Right atrium auricular region (tissue), 2 donors: ENCODE data around the gene ACTL8. TPM values are rescaled to one million over a fixed set of nuclear protein-coding genes. Genes with fewer than 3 reads are reported as not detected.

Experiments used
- DNase-seq: peaks from one replicate; pipeline ENCODE4 v3.0.0-alpha.2; 2019; ENCODE audit warnings: low spot score
- H3K27ac ChIP-seq, 2 donors: fragments of 200-600 bp; sonication (generic); 1 replicate in 1 of 2; 2 replicates in 1 of 2; pipeline ENCODE4 v1.5.1; 2016 to 2019
- H3K27me3 ChIP-seq, 2 donors: fragments of 200-600 bp; sonication (generic); one replicate each; pipeline versions ENCODE4 v1.5.1 to v1.6.0; 2017 to 2019
- H3K36me3 ChIP-seq: fragments of 200-600 bp; sonication (generic); one replicate; pipeline ENCODE4 v1.5.1; 2016
- H3K4me1 ChIP-seq, 2 donors: fragments of 200-600 bp; sonication (generic); one replicate each; pipeline versions ENCODE4 v1.5.1 to v1.6.0; 2017 to 2019
- H3K4me3 ChIP-seq, 2 donors: fragments of 200-600 bp; sonication (generic); 1 replicate in 1 of 2; 2 replicates in 1 of 2; pipeline ENCODE4 v1.5.1; 2017 to 2019; ENCODE audit warnings: mild to moderate bottlenecking in 1 of 2, moderate library complexity in 1 of 2
- H3K9me3 ChIP-seq, 2 donors: fragments of 200-600 bp; sonication (generic); one replicate each; pipeline ENCODE4 v1.5.1; 2019
- total RNA-seq, 2 donors: library from RNA; depleted of rRNA; stranded (reverse); fragments of >200 nt; gene quantifications; one replicate each; pipeline ENCODE4 v1.1.0, GENCODE V29; 2016
- TF ChIP-seq, protein P1 (sequence below), 2 donors: fragments of 200-600 bp; sonication (generic); IDR thresholded peaks; one replicate each; pipeline ENCODE4 v1.5.1; 2019; ENCODE audit warnings: antibody characterized with exemption in 2 of 2

The ACTL8 gene
- total RNA-seq, 2 donors from 2014 or later, result not detected

DNA sequence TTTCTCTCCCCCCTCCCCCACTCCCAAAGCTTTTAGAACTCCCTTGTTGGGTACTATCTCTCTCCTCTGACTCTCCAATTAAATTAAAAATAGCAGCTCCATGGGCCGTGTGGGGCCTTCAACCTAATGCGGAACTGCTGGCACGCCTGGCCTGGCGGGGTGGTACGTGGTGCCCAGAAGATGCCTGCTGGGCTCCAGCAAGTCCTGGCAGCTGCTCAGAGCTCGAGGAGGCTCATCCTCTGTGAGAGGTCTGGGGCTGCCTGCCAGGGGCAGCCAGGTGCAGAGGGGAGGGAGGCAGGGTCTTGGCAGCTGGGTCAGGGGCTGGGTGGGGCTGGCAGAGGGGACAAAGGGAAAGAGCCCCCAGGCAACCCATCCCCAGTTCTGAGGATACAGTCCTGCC, 74.4 kb downstream of the ACTL8 start:
- Histone ChIP-seq H3K27ac (peak overlapping the region; percentile 74 to 78), H3K9me3 (no peaks in the 10 kb centered on the region), H3K36me3 (no peaks in the 10 kb centered on the region), H3K4me3 (no peak overlapping the region), H3K27me3 (no peaks in the 10 kb centered on the region), H3K4me1 (peaks cover 0 to 4% of the 10 kb centered on the region in 2 donors)
- TF ChIP-seq, protein P1, sequence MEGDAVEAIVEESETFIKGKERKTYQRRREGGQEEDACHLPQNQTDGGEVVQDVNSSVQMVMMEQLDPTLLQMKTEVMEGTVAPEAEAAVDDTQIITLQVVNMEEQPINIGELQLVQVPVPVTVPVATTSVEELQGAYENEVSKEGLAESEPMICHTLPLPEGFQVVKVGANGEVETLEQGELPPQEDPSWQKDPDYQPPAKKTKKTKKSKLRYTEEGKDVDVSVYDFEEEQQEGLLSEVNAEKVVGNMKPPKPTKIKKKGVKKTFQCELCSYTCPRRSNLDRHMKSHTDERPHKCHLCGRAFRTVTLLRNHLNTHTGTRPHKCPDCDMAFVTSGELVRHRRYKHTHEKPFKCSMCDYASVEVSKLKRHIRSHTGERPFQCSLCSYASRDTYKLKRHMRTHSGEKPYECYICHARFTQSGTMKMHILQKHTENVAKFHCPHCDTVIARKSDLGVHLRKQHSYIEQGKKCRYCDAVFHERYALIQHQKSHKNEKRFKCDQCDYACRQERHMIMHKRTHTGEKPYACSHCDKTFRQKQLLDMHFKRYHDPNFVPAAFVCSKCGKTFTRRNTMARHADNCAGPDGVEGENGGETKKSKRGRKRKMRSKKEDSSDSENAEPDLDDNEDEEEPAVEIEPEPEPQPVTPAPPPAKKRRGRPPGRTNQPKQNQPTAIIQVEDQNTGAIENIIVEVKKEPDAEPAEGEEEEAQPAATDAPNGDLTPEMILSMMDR (IDR thresholded peaks at IDR 0.05), result no peak
- no peak for DNase-seq

DNA sequence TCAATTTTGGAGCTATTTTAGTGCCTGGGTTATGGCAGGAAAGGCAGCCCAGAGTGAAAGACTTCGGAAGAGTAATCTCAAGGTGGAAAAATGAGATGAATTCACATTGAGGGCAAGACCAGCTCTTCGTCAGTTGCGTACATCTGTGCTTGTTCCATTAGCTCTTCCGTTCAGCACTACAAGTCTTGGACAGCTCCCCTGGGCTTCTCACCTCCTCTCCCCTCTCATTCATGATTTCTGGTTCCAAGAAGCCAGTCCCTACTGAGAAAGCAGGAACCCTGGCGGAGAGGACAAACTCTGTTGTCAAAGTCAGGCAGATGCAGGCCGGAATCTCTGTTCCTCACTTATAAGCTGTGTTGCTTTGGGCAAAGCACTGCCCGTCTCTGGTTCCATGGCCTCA, 76.5 kb downstream of the ACTL8 start:
- Histone ChIP-seq H3K27ac (no peak overlapping the region), H3K36me3 (no peaks in the 10 kb centered on the region), H3K27me3 (no peaks in the 10 kb centered on the region), H3K9me3 (no peaks in the 10 kb centered on the region), H3K4me1 (peaks cover 0 to 4% of the 10 kb centered on the region in 2 donors), H3K4me3 (no peak overlapping the region)
- TF ChIP-seq, protein P1 (IDR thresholded peaks at IDR 0.05), result no peak
- DNase-seq, result no peak

DNA sequence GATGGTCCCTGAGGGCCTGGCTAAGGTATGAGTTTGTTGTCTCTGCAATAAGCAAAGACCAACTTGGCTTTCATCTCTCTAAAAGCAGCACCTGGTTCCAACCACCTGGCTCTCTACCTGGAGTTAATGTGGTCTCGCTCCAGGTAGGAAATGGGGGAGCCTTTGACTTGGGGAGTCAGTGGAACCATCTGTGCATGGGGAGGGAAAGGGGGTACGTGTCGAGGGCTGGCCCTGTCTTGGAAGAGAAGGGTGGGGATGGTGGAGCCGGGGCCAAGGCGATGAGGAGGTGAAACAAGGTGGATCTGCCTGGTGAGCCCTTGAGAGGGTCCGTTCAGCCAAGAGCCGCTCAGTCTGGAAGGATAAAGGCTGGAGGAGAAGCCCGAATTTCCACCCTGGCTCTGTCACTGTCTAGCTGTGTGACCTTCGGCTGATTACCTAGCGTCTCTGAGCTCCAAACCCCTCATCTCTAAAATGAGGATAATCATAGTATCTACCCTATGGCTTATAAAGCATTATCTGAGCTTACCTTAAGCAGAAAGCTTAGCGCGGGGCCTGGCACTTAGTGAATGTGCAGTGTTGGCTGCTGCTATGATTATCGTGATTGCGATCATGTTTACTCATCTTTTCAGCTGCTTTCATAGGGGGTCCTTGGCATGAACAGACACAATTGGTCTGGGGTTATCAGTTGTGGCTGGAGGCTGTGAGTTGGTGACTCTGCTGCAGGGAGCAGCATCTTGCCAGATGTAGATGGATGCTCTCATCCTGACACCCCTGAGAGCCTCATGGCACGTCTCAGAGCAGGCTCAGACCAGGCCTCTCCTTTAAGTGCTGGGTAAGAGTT, 78.7 kb downstream of the ACTL8 start:
- H3K27me3 ChIP-seq, result no peaks in the 10 kb centered on the region
- peaks cover 0 to 4% of the 10 kb centered on the region in 2 donors for H3K4me1 ChIP-seq
- H3K27ac ChIP-seq, result no peak overlapping the region
- no peak overlapping the region for H3K4me3 ChIP-seq
- no peak for DNase-seq
- no peaks in the 10 kb centered on the region for H3K36me3 ChIP-seq
- TF ChIP-seq, protein P1 (IDR thresholded peaks at IDR 0.05), result no peak
- no peaks in the 10 kb centered on the region for H3K9me3 ChIP-seq

DNA sequence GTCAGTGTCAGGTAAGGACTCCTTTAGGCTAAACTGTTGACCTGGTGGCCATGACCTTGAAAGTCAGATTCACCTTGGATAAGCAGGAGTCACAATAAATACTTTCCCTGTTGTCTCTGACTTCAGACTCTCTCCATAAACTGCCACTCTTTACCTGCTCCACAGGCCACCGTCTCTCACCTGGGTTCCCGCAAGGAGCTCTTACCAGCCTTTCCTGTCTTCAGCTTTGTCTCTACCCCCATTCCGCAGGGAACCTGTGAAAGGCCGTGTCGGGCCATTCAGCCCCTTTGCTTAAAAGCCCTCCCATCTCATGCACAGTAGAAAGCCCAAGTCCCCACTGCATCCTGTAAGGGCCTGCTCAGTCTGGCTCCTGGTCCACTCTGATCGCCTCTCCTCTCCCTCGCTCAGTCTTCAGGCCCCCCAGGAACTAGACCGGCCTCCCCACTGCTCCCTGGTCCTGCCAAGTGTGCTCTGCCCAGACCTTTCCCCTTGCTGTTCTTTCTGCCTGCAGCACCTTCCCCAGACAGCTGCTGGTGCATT, 79.5 kb downstream of the ACTL8 start:
- H3K4me3 ChIP-seq, result no peak overlapping the region
- TF ChIP-seq, protein P1 (IDR thresholded peaks at IDR 0.05), result no peak
- no peaks in the 10 kb centered on the region for H3K36me3 ChIP-seq
- no peaks in the 10 kb centered on the region for H3K27me3 ChIP-seq
- H3K4me1 ChIP-seq, result peaks cover 0 to 4% of the 10 kb centered on the region in 2 donors
- H3K27ac ChIP-seq, result no peak overlapping the region
- H3K9me3 ChIP-seq, result no peaks in the 10 kb centered on the region
- no peak for DNase-seq

DNA sequence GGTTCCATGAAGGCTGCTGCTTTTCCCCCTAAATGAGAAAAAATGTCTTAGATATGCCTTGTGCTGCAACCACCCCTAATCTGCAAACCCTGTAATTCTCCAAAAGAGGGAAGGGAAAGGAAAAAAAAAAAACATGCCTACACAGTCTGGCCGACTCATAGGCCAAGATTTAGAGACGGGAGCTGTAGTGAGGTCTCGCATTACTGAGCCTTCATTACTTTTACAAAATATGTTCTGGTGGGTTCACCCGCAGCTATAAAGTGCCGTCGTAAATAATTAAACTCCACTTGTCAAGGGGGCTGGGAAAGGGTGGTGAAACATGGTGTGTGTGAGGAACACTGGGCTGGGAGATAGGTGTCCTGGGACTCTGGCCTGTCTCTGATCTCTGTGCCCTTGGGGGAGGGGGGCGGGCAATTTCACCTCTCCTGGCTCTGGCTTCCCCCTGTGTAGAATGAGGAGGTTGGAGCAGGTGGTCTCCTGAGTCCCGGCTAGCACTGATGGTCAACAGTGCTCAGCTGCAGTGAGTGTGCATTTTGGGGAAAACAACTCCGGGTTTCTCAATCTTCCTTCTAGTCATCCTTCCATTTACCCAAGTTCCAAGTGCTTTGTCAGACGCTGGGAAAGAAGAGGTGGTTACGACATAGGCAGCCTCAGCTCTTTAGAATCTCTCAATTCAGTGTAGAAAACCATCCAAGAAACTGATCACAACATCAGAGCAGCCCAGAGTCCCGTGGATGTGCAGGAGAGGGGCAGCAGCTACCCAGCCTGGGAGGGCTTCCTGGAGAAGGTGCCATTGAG, 82.3 kb downstream of the ACTL8 start:
- TF ChIP-seq, protein P1 (IDR thresholded peaks at IDR 0.05), result no peak
- Histone ChIP-seq H3K4me3 (no peak overlapping the region), H3K27ac (no peak overlapping the region), H3K27me3 (no peaks in the 10 kb centered on the region), H3K36me3 (no peaks in the 10 kb centered on the region), H3K9me3 (no peaks in the 10 kb centered on the region), H3K4me1 (no peaks in the 10 kb centered on the region)
- no peak for DNase-seq
